K562 (cell line): ENCODE results near the gene EHMT2. TPM values are rescaled to one million over a fixed set of nuclear protein-coding genes. Genes with fewer than 3 reads are reported as not detected.

Experiments used
- ATAC-seq: fragments of 200-7000 bp; cut with Tn5 transposase; 3 replicates; pipeline ENCODE4 v1.9.1; 2020; ENCODE audit warnings: moderate library complexity
- BruUV-seq: library from RNA; stranded (reverse); fragments of 400-500 nt; replicated peaks from 2 replicates; lab custom pipeline; 2021; lab: Mats Ljungman, UMichigan
- CTCF ChIA-PET: fragments of 300-600 bp; formaldehyde crosslinking; extraction: SDS; loops from one replicate; lab custom pipeline; 2021; ENCODE audit warnings: low intra/inter-chr PET ratio; lab: Yijun Ruan, JAX
- POLR2A ChIA-PET: fragments of 300-600, 350-650 bp; sonication (Branson Sonifier 250); formaldehyde crosslinking; extraction: SDS; loops from one replicate; lab custom pipeline; 2021; ENCODE audit warnings: antibody characterized with exemption, inconsistent platforms; lab: Yijun Ruan, JAX
- DNase-seq, 4 experiments: peaks; one replicate each; pipeline versions ENCODE4 v3.0.0 to v3.0.0-alpha.2; 2011 to 2018; ENCODE audit warnings: low spot score in 3 of 4, mixed read lengths in 3 of 4; ENCODE audit errors: extremely low read depth in 1 of 4
- FAIRE-seq: peaks from 2 replicates; lab custom pipeline; 2011; peaks lifted over from hg19 to GRCh38; lab: Jason Lieb, UNC
- H2AFZ ChIP-seq: 2 replicates; pipeline ENCODE4 v1.6.0; 2011; ENCODE audit warnings: low read depth, low read length, control low read depth, inconsistent platforms
- H3K27ac ChIP-seq: fragments of 200-600 bp; 3 replicates; pipeline ENCODE4 v1.8.0; 2011; ENCODE audit warnings: low read depth, mild to moderate bottlenecking, control low read depth, inconsistent platforms, low read length, moderate library complexity, mixed read lengths; ENCODE audit errors: extremely low read depth
- H3K27me3 ChIP-seq, 2 experiments: fragments of 300-600 bp in 1 of 2; 2 replicates in 1 of 2; 3 replicates in 1 of 2; pipeline versions ENCODE4 v1.6.0 to v1.8.0; 2011; ENCODE audit warnings: inconsistent platforms in 2 of 2, low read length in 2 of 2, mild to moderate bottlenecking in 1 of 2, mixed read lengths in 1 of 2, moderate library complexity in 1 of 2; ENCODE audit not compliant: control insufficient read depth in 2 of 2, insufficient read depth in 2 of 2
- H3K36me3 ChIP-seq: fragments of 300-600 bp; 3 replicates; pipeline ENCODE4 v1.8.0; 2011; ENCODE audit warnings: mild to moderate bottlenecking, low read length, inconsistent platforms; ENCODE audit not compliant: control insufficient read depth, insufficient read depth
- H3K4me1 ChIP-seq, 2 experiments: fragments of 200-600 bp in 1 of 2; replicated peaks in 1 of 2; 2 replicates in 1 of 2; 3 replicates in 1 of 2; pipeline versions ENCODE4 v1.5.1 to v1.8.0; 2011; ENCODE audit warnings: inconsistent platforms in 2 of 2, low read length in 2 of 2, mild to moderate bottlenecking in 1 of 2, mixed read lengths in 1 of 2, moderate library complexity in 1 of 2; ENCODE audit not compliant: control insufficient read depth in 2 of 2, insufficient read depth in 2 of 2
- H3K4me2 ChIP-seq: 2 replicates; pipeline ENCODE4 v1.6.1; 2011; ENCODE audit warnings: low read length, control low read depth, inconsistent platforms, mixed read lengths; ENCODE audit not compliant: insufficient read depth
- H3K4me3 ChIP-seq: fragments of 200-600 bp; sonication (generic), shearing (Covaris generic); 2 replicates; pipeline ENCODE4 v1.5.1; 2016; ENCODE audit warnings: control low read depth, inconsistent platforms
- H3K79me2 ChIP-seq: fragments of 200-600 bp; 3 replicates; pipeline ENCODE4 v1.8.0; 2011; ENCODE audit warnings: low read length, inconsistent platforms; ENCODE audit not compliant: control insufficient read depth, insufficient read depth
- H3K9ac ChIP-seq, 2 experiments: 2 replicates each; pipeline versions ENCODE4 v1.6.0 to v1.6.1; 2011; ENCODE audit warnings: low read depth in 2 of 2, low read length in 2 of 2, control low read depth in 1 of 2, inconsistent platforms in 1 of 2, mild to moderate bottlenecking in 1 of 2, mixed read lengths in 1 of 2; ENCODE audit not compliant: insufficient read depth in 1 of 2
- H3K9me1 ChIP-seq: one replicate; pipeline ENCODE4 v1.6.0; 2011; ENCODE audit warnings: inconsistent platforms, mild to moderate bottlenecking, low read length, moderate library complexity; ENCODE audit not compliant: control insufficient read depth, insufficient read depth
- H3K9me3 ChIP-seq: replicated peaks from 2 replicates; pipeline ENCODE4 v1.5.1; 2011; ENCODE audit warnings: low read depth, low read length, inconsistent platforms; ENCODE audit not compliant: control insufficient read depth, insufficient read depth
- H4K20me1 ChIP-seq: replicated peaks from 2 replicates; pipeline ENCODE4 v1.6.1; 2011; ENCODE audit warnings: low read length, inconsistent platforms, mixed read lengths; ENCODE audit not compliant: control insufficient read depth, insufficient read depth
- ARID1B ChIP-seq: fragments of 450-650 bp; IDR thresholded peaks from 2 replicates; pipeline ENCODE4 v1.6.1; 2016; ENCODE audit warnings: antibody characterized with exemption, mild to moderate bottlenecking, inconsistent platforms
- CBFA2T2 ChIP-seq: fragments of 450-650 bp; conservative IDR thresholded peaks from 2 replicates; pipeline ENCODE4 v1.6.1; 2017; ENCODE audit warnings: mild to moderate bottlenecking
- CBFA2T3 ChIP-seq: fragments of 450-650 bp; IDR thresholded peaks from 2 replicates; pipeline ENCODE4 v1.6.1; 2017
- CBFB ChIP-seq: sonication (generic); formaldehyde crosslinking; IDR thresholded peaks from 2 replicates; pipeline ENCODE4 v1.4.0; 2020; ENCODE audit warnings: mild to moderate bottlenecking, missing genetic modification reagents
- EWSR1 ChIP-seq: fragments of 450-650 bp; IDR thresholded peaks from 2 replicates; pipeline ENCODE4 v1.6.1; 2018; ENCODE audit warnings: borderline replicate concordance, mild to moderate bottlenecking, low read depth, moderate library complexity; ENCODE audit not compliant: partially characterized antibody
- NFIX ChIP-seq: fragments of 250-450 bp; sonication (Bioruptor Pico); IDR thresholded peaks from 2 replicates; pipeline ENCODE4 v1.4.0; 2020; ENCODE audit warnings: low read depth, mild to moderate bottlenecking, moderate library complexity
- NFXL1 ChIP-seq: fragments of 450-650 bp; formaldehyde crosslinking; IDR thresholded peaks from 2 replicates; pipeline ENCODE4 v1.4.0; 2021; ENCODE audit warnings: mild to moderate bottlenecking
- NRF1 ChIP-seq, 2 experiments: fragments of 450-650 bp; IDR thresholded peaks in 1 of 2; conservative IDR thresholded peaks in 1 of 2; 2 replicates each; pipeline ENCODE4 v1.6.1; 2014; ENCODE audit warnings: mild to moderate bottlenecking in 2 of 2
- PRDM10 ChIP-seq: fragments of 450-650 bp; IDR thresholded peaks from 2 replicates; pipeline ENCODE4 v1.6.1; 2018; ENCODE audit not compliant: partially characterized antibody
- TCF3 ChIP-seq: sonication (generic); formaldehyde crosslinking; IDR thresholded peaks from 2 replicates; pipeline ENCODE4 v1.4.0; 2020; ENCODE audit warnings: mild to moderate bottlenecking, missing genetic modification reagents
- TCFL5 ChIP-seq: fragments of 250-450 bp; sonication (Bioruptor Pico); conservative IDR thresholded peaks from 2 replicates; pipeline ENCODE4 v1.6.1; 2021; ENCODE audit warnings: mild to moderate bottlenecking, moderate library complexity, matching md5 sums
- XRCC3 ChIP-seq: fragments of 450-650 bp; IDR thresholded peaks from 2 replicates; pipeline ENCODE4 v1.6.1; 2017; ENCODE audit warnings: mild to moderate bottlenecking, moderate library complexity
- ZBED1 ChIP-seq: IDR thresholded peaks from 2 replicates; pipeline ENCODE4 v1.6.1; 2014
- ZBTB17 ChIP-seq: fragments of 450-650 bp; formaldehyde crosslinking; IDR thresholded peaks from 2 replicates; pipeline ENCODE4 v1.4.0; 2020; ENCODE audit warnings: mild to moderate bottlenecking
- ZBTB33 ChIP-seq: sonication (generic); formaldehyde crosslinking; IDR thresholded peaks from 2 replicates; pipeline ENCODE4 v1.8.1; 2023; ENCODE audit warnings: mild to moderate bottlenecking, missing genetic modification reagents
- ZBTB8A ChIP-seq: fragments of 450-650 bp; IDR thresholded peaks from 2 replicates; pipeline ENCODE4 v1.6.1; 2018; ENCODE audit warnings: mild to moderate bottlenecking, moderate library complexity; ENCODE audit not compliant: partially characterized antibody
- WGBS: fragments of 100-300 bp; shearing (Covaris generic); methylation state at CpG from one replicate; pipeline ENCODE4 v1.1.6; 2016; ENCODE audit warnings: low coverage, mixed read lengths; ENCODE audit not compliant: insufficient coverage; ENCODE audit errors: missing lambda C conversion rate; 5-methylcytosine and 5-hydroxymethylcytosine counted together
- in situ Hi-C: fragments of 300-500 bp; cut with MboI; formaldehyde crosslinking; loops from 4 replicates; pipeline ENCODE4 v1.15.0; 2018; ENCODE audit warnings: inconsistent platforms, mixed read lengths
- intact Hi-C: fragments of 100-400 bp; cut with micrococcal nuclease; formaldehyde crosslinking; loops from 2 replicates; pipeline ENCODE4 v1.14.2; 2022
- polyA plus RNA-seq, 8 experiments: library from polyadenylated mRNA; depleted of rRNA in 4 of 8; stranded (reverse) in 5 of 8; unstranded in 3 of 8; fragments of >200 nt; fragmentation: Nextera tagmentation in 2 of 8; fragmentation: Illumina TruSeq in 1 of 8; extraction: Ambion mirVana in 2 of 8; extraction: Trizol in 1 of 8; gene quantifications; 2 replicates each; pipeline versions ENCODE4 v1.2.1 to v1.2.3, GENCODE V29; 2011 to 2014; ENCODE audit warnings: inconsistent platforms in 1 of 8, missing spikeins in 1 of 8
- total RNA-seq, 7 experiments: library from RNA; depleted of rRNA in 6 of 7; stranded (reverse); fragments of >200 nt in 6 of 7; fragmentation: Illumina TruSeq in 2 of 7; extraction: Trizol in 2 of 7; gene quantifications; 2 replicates each; pipeline versions ENCODE4 v1.2.1 to v1.2.3, GENCODE V29; 2011 to 2021; ENCODE audit warnings: low replicate concordance in 1 of 7

EHMT2 gene
- total and polyA plus RNA-seq, 9 of the 15 experiments (the other 6 are each of a cell fraction or from before 2014, with no cell fraction given), result 2.1 to 63.8 (median 38.5) TPM

GRCh38 chr6:31919624-31920303 is 22.3 kb upstream of the EHMT2 start:
- in situ Hi-C loops, result no loop called here
- FAIRE-seq, result no peak
- ATAC-seq, result peak; percentile 52; the same call in 2 of the 3 replicates
- H3K27me3 ChIP-seq, result no peaks in the 10 kb centered on the region
- CTCF ChIA-PET, result no interaction called here
- no peak for DNase-seq
- intact Hi-C loops, result loop anchor here (5.0 kb wide), 1 partner anchor 38 kb away; the partner anchor contains the start of genes NELFE and SKIC2
- WGBS, result 16% methylated on average over 6 of the region's 6 CpGs
- TF ChIP-seq CBFA2T3 (peak; percentile 55), ZBTB8A (no peak), NFXL1 (CRISPR knock-in tag) (no peak), ZBED1 (no peak), ZBTB17 (CRISPR knock-in tag) (no peak), NRF1 (conservative IDR thresholded peaks at IDR 0.05 in 1 of 2, IDR thresholded peaks at IDR 0.05 in 1 of 2) (0 out of 4 replicates have a peak, but pooled peaks of 1 of the 2 experiments have one; percentile 15), CBFA2T2 (0 out of 2 replicates have a peak, but pooled peaks have one; percentile 24), CBFB (CRISPR knock-in tag) (no peak), TCFL5 (CRISPR knock-in tag) (no peak), XRCC3 (no peak), NFIX (no peak), ZBTB33 (CRISPR knock-in tag) (no peak), PRDM10 (peak; percentile 46), ARID1B (peak; percentile 32; the same call in 1 of the 2 replicates), EWSR1 (no peak), TCF3 (peak; percentile 21; the same call in 1 of the 2 replicates)
- TF ChIP-seq, all 486 proteins: peak for 6
- Histone ChIP-seq H3K79me2 (no peaks in the 10 kb centered on the region), H3K9me1 (no peaks in the 10 kb centered on the region), H3K36me3 (no peaks in the 10 kb centered on the region), H2AFZ (peak overlapping the region; percentile 57), H3K9ac (no peak overlapping the region), H3K9me3 (no peaks in the 10 kb centered on the region), H4K20me1 (no peaks in the 10 kb centered on the region), H3K4me3 (no peak overlapping the region), H3K4me2 (no peak overlapping the region), H3K4me1 (peaks cover 0 to 3% of the 10 kb centered on the region in 2 experiments; a peak in 1 of 5 replicates), H3K27ac (no peak overlapping the region)
- POLR2A ChIA-PET, result interaction anchor here (0.8 to 2.2 kb wide), 2 partner anchors 16 to 162 kb away, joined by 3 to 6 read pairs; no protein-coding TSS in a partner anchor
- BruUV-seq, result no TSS peak
